NB4 (cell line): Measurements from ENCODE around the gene IKZF3.

Experiments used
- CTCF ChIP-seq: IDR thresholded peaks from one replicate; pipeline ENCODE4 v1.5.1; 2012; ENCODE audit warnings: low read depth, low read length
- POLR2A ChIP-seq: IDR thresholded peaks from 2 replicates; pipeline ENCODE4 v1.6.1; 2011; ENCODE audit warnings: mild to moderate bottlenecking; ENCODE audit not compliant: insufficient read length; ENCODE audit errors: extremely low read depth
- TF ChIP-seq, protein P1 (sequence below): IDR thresholded peaks from 2 replicates; pipeline ENCODE4 v1.6.1; 2011; ENCODE audit warnings: low read depth, low read length

GRCh38 chr17:39763051-39763820 is 100.9 kb downstream of the IKZF3 start:
- no peak for TF ChIP-seq CTCF
- no peak for TF ChIP-seq POLR2A
- TF ChIP-seq, protein P1, sequence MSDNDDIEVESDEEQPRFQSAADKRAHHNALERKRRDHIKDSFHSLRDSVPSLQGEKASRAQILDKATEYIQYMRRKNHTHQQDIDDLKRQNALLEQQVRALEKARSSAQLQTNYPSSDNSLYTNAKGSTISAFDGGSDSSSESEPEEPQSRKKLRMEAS: no peak
